Sigmoid colon (tissue), 4 donors: Measurements from ENCODE around the gene TACC2.

Source experiments
- EP300 ChIP-seq, 4 donors: sonication (generic); formaldehyde crosslinking; IDR thresholded peaks; one replicate each; pipeline ENCODE4 v1.6.1; 2017; ENCODE audit warnings: antibody characterized with exemption in 4 of 4
- POLR2A ChIP-seq, 2 donors: fragments of 450-650 bp; IDR thresholded peaks; one replicate each; pipeline ENCODE4 v1.6.1; 2016; ENCODE audit warnings: antibody characterized with exemption in 2 of 2, mild to moderate bottlenecking in 2 of 2, moderate library complexity in 2 of 2
- POLR2AphosphoS5 ChIP-seq, 4 donors: sonication (generic); formaldehyde crosslinking; IDR thresholded peaks; one replicate each; pipeline ENCODE4 v1.6.1; 2017; ENCODE audit warnings: antibody characterized with exemption in 4 of 4
- TF ChIP-seq, protein P1 (sequence below), 4 experiments: fragments of 450-650 bp in 3 of 4; fragments of 200-600 bp in 1 of 4; IDR thresholded peaks; one replicate each; pipeline ENCODE4 v1.5.1; 2016 to 2019; ENCODE audit warnings: antibody characterized with exemption in 4 of 4, mild to moderate bottlenecking in 3 of 4, moderate library complexity in 2 of 4

DNA sequence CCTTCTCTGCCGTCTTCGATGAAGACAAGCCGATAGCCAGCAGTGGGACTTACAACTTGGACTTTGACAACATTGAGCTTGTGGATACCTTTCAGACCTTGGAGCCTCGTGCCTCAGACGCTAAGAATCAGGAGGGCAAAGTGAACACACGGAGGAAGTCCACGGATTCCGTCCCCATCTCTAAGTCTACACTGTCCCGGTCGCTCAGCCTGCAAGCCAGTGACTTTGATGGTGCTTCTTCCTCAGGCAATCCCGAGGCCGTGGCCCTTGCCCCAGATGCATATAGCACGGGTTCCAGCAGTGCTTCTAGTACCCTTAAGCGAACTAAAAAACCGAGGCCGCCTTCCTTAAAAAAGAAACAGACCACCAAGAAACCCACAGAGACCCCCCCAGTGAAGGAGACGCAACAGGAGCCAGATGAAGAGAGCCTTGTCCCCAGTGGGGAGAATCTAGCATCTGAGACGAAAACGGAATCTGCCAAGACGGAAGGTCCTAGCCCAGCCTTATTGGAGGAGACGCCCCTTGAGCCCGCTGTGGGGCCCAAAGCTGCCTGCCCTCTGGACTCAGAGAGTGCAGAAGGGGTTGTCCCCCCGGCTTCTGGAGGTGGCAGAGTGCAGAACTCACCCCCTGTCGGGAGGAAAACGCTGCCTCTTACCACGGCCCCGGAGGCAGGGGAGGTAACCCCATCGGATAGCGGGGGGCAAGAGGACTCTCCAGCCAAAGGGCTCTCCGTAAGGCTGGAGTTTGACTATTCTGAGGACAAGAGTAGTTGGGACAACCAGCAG is 221.7 kb downstream of the TACC2 start:
- no peak for TF ChIP-seq POLR2A (IDR thresholded peaks at IDR 0.05)
- TF ChIP-seq, protein P1, sequence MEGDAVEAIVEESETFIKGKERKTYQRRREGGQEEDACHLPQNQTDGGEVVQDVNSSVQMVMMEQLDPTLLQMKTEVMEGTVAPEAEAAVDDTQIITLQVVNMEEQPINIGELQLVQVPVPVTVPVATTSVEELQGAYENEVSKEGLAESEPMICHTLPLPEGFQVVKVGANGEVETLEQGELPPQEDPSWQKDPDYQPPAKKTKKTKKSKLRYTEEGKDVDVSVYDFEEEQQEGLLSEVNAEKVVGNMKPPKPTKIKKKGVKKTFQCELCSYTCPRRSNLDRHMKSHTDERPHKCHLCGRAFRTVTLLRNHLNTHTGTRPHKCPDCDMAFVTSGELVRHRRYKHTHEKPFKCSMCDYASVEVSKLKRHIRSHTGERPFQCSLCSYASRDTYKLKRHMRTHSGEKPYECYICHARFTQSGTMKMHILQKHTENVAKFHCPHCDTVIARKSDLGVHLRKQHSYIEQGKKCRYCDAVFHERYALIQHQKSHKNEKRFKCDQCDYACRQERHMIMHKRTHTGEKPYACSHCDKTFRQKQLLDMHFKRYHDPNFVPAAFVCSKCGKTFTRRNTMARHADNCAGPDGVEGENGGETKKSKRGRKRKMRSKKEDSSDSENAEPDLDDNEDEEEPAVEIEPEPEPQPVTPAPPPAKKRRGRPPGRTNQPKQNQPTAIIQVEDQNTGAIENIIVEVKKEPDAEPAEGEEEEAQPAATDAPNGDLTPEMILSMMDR (IDR thresholded peaks at IDR 0.05): no peak
- no peak for TF ChIP-seq POLR2AphosphoS5 (IDR thresholded peaks at IDR 0.05)
- no peak for TF ChIP-seq EP300 (IDR thresholded peaks at IDR 0.05)
